Osteoblast (primary cell): ENCODE data around the gene DLX4. TPM values are rescaled to one million over a fixed set of nuclear protein-coding genes. Genes with fewer than 3 reads are reported as not detected.
A peak's percentile ranks its signal among the peaks of the same experiment; 100 is the strongest.

Source experiments
- DNase-seq: peaks from one replicate; pipeline ENCODE4 v3.0.0; 2011; ENCODE audit warnings: low spot score, mixed read lengths; ENCODE audit not compliant: insufficient read length; ENCODE audit errors: missing footprints
- H2AFZ ChIP-seq: 2 replicates; pipeline ENCODE4 v1.6.0; 2011; ENCODE audit warnings: mild to moderate bottlenecking, low read length
- H3K27ac ChIP-seq: 2 replicates; pipeline ENCODE4 v1.5.1; 2011; ENCODE audit warnings: mild to moderate bottlenecking, low read depth, low read length, moderate library complexity
- H3K27me3 ChIP-seq: 2 replicates; pipeline ENCODE4 v1.6.0; 2012; ENCODE audit warnings: mild to moderate bottlenecking, control low read depth, inconsistent platforms, low read length, moderate library complexity; ENCODE audit not compliant: insufficient read depth
- H3K36me3 ChIP-seq: 2 replicates; pipeline ENCODE4 v1.5.1; 2011; ENCODE audit warnings: mild to moderate bottlenecking, low read length, control low read depth, moderate library complexity; ENCODE audit not compliant: insufficient read depth
- H3K4me1 ChIP-seq: 2 replicates; pipeline ENCODE4 v1.5.1; 2011; ENCODE audit warnings: mild to moderate bottlenecking, low read length, control low read depth, moderate library complexity; ENCODE audit not compliant: insufficient read depth
- H3K4me2 ChIP-seq: 2 replicates; pipeline ENCODE4 v1.6.0; 2011; ENCODE audit warnings: mild to moderate bottlenecking, low read length; ENCODE audit not compliant: insufficient read depth
- H3K4me3 ChIP-seq: fragments of 200-600 bp; sonication (generic); 3 replicates; pipeline ENCODE4 v1.5.1; 2012; ENCODE audit warnings: mild to moderate bottlenecking, low read length, inconsistent platforms; ENCODE audit not compliant: insufficient read depth
- H3K79me2 ChIP-seq: 2 replicates; pipeline ENCODE4 v1.6.0; 2012; ENCODE audit warnings: mild to moderate bottlenecking, low read length, control low read depth, inconsistent platforms; ENCODE audit not compliant: insufficient read depth
- H3K9me3 ChIP-seq: 2 replicates; pipeline ENCODE4 v1.5.1; 2011; ENCODE audit warnings: low read depth, low read length, control low read depth
- H4K20me1 ChIP-seq: 2 replicates; pipeline ENCODE4 v1.6.0; 2012; ENCODE audit warnings: mild to moderate bottlenecking, low read length, control low read depth; ENCODE audit not compliant: insufficient read depth
- CTCF ChIP-seq: IDR thresholded peaks from 2 replicates; pipeline ENCODE4 v1.5.1; 2011; ENCODE audit warnings: mild to moderate bottlenecking, low read depth, low read length, moderate library complexity; ENCODE audit errors: extremely low read depth
- total RNA-seq: library from RNA; depleted of rRNA; stranded (reverse); fragments of >200 nt; gene quantifications from 2 replicates; pipeline ENCODE4 v1.2.3, GENCODE V29; 2012

DLX4 gene
- total RNA-seq, 1 donor = under 0.01 TPM

- peaks cover 6% of the 10 kb centered on the region for H3K36me3 ChIP-seq
- peak overlapping the region; percentile 86 for H3K4me3 ChIP-seq
- H3K9me3 ChIP-seq = no peaks in the 10 kb centered on the region
- H3K79me2 ChIP-seq = peaks cover 21% of the 10 kb centered on the region
- no peak for TF ChIP-seq CTCF
- H3K27ac ChIP-seq = no peak overlapping the region
- H2AFZ ChIP-seq = peak overlapping the region; percentile 81
- peaks cover 12% of the 10 kb centered on the region for H4K20me1 ChIP-seq
- DNase-seq = peak; percentile 87
- H3K4me1 ChIP-seq = peaks cover 32% of the 10 kb centered on the region
- peak overlapping the region; percentile 92 for H3K4me2 ChIP-seq
- H3K27me3 ChIP-seq = peaks cover 9% of the 10 kb centered on the region
Observed at GRCh38 chr17:49994085-49995054, 25.4 kb downstream of the DLX4 start.

- no peak within 1 kb of the TSS for H3K27ac ChIP-seq
- H3K4me1 ChIP-seq = peaks cover 32% of the 10 kb centered on the region
- H3K79me2 ChIP-seq = peaks cover 21% of the 10 kb centered on the region
- DNase-seq = peak; percentile 99
- H3K9me3 ChIP-seq = no peaks in the 10 kb centered on the region
- no peak for TF ChIP-seq CTCF
- H3K36me3 ChIP-seq = peaks cover 3% of the 10 kb centered on the region
- peak within 1 kb of the TSS; percentile 92 for H3K4me2 ChIP-seq
- peak within 1 kb of the TSS; percentile 86 for H3K4me3 ChIP-seq
- H4K20me1 ChIP-seq = peaks cover 12% of the 10 kb centered on the region
- H2AFZ ChIP-seq = peak within 1 kb of the TSS; percentile 81
- H3K27me3 ChIP-seq = peaks cover 18% of the 10 kb centered on the region
Observed at GRCh38 chr17:49995055-49995738, 26.2 kb downstream of the DLX4 start, which contains the start of gene DLX3. Gene DLX3 (minus strand): TSS chr17:49995224. CDS start chr17:49994998, 226 bp downstream.

GRCh38 chr17:49996121-49996494, 27.1 kb downstream of the DLX4 start:
- H3K27me3 ChIP-seq = peaks cover 27% of the 10 kb centered on the region
- no peak for DNase-seq
- H3K4me1 ChIP-seq = peaks cover 32% of the 10 kb centered on the region
- peak overlapping the region; percentile 94 for H3K4me2 ChIP-seq
- no peak overlapping the region for H2AFZ ChIP-seq
- H3K79me2 ChIP-seq = peaks cover 21% of the 10 kb centered on the region
- peak overlapping the region; percentile 77 for H3K4me3 ChIP-seq
- H4K20me1 ChIP-seq = peaks cover 12% of the 10 kb centered on the region
- no peak overlapping the region for H3K27ac ChIP-seq
- no peaks in the 10 kb centered on the region for H3K9me3 ChIP-seq
- peaks cover 3% of the 10 kb centered on the region for H3K36me3 ChIP-seq
- TF ChIP-seq CTCF = no peak
